GM12864 (cell line): ENCODE measurements around the gene NTN5.

Source experiments
- DNase-seq: peaks from one replicate; pipeline ENCODE4 v3.0.0-alpha.2; 2011; ENCODE audit warnings: low read depth
- H3K4me3 ChIP-seq: 2 replicates; pipeline ENCODE4 v1.5.1; 2011; ENCODE audit warnings: mild to moderate bottlenecking, low read depth, low read length, control low read depth
- TF ChIP-seq, protein P1 (sequence below): IDR thresholded peaks from 2 replicates; pipeline ENCODE4 v1.5.1; 2011; ENCODE audit warnings: low read depth, mild to moderate bottlenecking, moderate library complexity, low read length, control low read depth, inconsistent platforms; ENCODE audit errors: missing control alignments

NTN5 gene

DNA sequence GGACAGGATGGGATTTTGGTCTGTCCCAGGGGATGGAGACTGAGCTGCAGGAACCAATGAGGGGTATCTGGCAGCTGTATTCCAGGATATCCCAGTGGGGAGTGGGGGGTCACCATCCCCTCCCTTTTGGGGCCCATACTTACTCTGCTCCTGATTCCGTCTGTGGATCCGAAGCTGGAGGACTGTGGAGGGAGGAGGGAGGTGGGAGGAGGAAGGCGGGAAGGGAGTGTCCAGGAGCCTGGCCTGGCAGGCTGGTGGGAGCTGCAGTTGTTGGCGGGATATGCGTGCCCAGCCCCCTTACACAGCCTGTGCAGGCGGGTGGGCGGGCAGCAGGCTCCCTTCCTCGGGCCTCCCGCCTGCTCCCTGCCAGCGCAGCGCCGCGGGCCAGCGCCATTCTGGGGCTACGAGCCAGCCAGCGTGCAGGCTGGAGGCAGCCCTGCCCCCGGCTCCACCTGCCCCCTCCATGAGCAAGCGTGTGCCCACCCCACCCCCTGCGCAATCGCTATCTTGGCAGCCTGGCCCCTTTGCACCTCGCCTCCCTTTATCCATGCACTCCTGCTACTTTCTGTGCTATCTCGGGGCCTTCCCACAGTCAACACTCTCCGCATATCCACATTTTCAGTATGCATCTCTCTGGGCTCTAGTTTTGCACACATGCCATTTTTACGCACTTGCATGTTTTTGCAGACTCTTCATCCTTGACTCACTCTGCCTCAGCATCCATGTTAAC, 43.9 kb upstream of the NTN5 start:
- DNase-seq, result no peak
- H3K4me3 ChIP-seq, result no peak overlapping the region
- TF ChIP-seq, protein P1, sequence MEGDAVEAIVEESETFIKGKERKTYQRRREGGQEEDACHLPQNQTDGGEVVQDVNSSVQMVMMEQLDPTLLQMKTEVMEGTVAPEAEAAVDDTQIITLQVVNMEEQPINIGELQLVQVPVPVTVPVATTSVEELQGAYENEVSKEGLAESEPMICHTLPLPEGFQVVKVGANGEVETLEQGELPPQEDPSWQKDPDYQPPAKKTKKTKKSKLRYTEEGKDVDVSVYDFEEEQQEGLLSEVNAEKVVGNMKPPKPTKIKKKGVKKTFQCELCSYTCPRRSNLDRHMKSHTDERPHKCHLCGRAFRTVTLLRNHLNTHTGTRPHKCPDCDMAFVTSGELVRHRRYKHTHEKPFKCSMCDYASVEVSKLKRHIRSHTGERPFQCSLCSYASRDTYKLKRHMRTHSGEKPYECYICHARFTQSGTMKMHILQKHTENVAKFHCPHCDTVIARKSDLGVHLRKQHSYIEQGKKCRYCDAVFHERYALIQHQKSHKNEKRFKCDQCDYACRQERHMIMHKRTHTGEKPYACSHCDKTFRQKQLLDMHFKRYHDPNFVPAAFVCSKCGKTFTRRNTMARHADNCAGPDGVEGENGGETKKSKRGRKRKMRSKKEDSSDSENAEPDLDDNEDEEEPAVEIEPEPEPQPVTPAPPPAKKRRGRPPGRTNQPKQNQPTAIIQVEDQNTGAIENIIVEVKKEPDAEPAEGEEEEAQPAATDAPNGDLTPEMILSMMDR, result no peak

DNA sequence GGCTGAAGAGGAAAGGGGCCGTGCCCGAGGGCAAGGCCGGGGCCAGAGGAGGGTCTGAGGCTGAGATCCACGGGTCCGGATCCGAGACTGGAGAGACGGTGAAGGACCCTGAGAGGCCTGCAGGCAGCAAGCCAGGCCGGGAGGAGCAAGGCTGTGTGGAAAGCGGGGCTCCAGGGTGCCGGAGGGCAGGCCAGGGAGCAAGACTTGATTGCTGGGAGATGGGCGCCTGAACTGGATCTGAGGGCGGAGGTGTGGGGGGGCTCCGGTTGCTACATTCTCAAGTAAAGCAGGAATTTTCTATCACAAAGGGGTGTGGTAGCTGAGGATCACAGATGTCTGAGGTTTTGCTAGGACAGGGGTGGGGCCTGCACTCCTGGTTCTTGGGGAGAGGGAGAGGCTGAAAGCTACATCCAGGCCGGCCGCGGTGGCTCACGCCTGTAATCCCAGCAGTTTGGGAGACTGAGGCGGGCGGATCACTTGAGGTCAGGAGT, 42.9 kb upstream of the NTN5 start:
- no peak overlapping the region for H3K4me3 ChIP-seq
- TF ChIP-seq, protein P1, result no peak
- DNase-seq, result no peak

DNA sequence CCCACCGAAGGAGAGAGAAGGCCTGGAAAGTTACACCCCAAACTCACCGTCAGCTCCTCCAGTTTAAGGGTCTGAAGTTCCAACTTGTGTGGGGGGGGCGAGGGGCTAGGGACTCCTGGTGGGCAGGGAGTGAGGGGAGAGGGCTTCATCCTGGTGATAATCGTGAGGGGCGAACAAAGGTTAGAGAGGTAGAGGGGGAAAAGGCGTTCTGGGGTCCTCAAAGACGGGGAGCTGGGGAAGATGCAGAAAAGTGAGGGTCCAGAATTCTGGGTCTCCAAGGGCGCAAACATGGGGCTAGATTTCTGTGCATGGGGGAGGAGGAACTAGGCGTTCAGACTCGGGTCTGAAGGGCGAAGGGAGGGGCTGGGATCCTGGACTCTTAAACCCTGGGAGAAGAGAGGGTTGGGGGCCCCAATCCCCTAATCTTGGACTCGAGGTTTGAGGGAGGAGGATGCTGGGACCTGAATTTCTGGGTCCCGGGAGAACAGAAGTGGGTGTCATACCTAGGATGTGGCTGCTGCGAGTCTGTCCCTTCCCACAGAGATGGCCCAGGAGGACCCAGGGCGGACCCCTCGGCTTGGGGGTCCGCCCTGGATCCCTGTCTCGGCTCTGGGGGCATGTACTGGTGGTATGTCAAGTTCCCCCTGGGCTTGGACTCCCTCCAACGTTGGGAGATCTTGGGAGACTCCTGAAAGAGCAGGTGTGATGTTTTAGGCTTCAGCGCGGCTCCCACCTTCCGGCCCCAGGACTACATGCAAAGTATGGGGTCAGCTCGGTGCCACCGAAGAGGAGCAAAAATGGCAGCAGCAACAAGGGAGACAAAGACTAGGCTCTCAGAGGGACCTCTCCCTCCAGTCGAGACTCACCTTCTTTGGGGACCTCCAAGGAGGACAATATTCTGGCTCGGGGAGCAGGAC, 42.2 kb upstream of the NTN5 start:
- peak overlapping the region; percentile 81 for H3K4me3 ChIP-seq

DNA sequence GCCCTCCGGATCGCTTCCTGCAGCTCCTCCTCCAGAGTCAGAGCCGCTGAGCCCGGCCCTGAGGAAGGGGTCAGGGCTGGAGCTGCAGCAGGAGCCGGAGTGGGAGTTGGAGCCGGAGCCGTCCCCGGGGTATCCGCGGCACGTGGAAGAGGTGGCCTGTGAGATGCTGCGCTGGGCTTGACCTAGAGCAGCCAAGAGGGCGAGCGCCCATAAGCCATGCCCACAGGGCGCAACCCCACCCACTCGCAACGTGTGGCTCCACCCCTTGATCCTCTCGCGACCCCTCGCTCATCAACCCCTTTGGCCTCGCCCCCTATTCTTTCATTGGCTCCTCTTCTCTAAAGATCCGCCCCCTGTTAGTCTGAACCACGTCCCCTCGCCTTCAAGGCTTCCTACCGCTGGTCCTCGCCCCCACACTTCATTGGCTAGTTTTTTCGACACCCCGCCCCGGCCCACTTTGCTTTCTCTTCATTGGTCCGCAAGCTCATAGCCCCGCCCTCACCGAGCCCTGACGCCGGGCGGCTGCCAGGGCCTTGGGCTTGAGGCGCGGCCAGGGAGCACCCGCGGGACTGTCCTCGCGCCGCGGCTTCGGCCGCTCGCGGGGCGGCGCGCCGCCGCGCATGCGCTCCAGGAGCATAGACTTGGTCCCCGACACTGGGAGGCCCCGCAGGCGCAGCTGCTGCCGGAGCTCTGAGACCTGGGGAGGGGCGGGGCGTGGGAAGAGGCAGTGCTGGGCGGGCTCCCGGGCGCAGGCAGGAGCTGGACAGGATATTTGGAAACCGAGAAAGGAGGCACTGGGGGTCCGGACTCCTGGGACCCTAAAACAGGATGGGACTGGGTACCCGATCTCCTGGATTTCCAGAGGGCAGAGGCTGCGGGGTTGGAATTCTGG, 41.3 kb upstream of the NTN5 start:
- DNase-seq, result peak; percentile 97
- TF ChIP-seq, protein P1, result no peak
- peak overlapping the region; percentile 81 for H3K4me3 ChIP-seq

More for the DNA sequence above, 42.2 kb upstream of the NTN5 start:
- DNase-seq, result no peak
- TF ChIP-seq, protein P1, result no peak

DNA sequence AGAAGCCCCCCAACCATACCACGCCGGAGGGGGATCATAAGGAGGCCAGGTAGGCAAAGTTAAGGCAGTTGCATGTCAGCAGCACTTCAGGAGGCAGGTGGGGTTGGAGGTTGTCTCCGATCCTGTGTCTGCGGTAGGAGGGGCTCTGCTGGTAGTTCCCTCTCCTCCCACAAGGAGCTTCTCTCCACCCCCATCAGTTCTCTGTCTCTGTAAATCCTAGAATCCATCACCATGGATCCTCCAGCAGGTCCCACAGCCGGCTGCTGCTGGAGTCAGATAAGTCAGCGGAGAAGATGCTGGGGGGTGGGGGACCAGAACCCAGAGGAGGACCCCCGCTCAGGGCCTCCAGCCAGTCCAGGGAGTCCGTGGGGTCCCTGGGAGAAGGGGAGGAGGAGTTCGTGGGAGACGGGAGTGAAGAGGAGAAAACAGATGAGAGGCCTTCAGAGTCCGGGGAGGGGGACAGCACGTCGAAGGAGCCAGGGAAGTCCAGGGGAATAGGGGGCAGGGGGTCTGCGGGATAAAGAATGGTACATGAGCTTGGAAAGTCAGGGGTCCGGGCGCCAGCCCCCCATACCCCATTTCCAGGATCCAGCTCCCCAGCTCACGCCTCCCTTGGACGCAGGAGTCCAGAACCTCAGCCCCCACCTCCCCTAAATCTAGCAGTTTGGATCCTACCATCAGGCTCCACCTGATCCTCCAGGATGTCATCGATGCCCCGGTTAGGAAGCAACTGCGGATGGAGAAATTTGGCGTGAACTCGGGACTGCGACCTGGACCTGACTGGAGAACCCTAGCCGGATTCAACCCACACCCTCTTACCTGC, 40.4 kb upstream of the NTN5 start:
- no peak for DNase-seq
- TF ChIP-seq, protein P1, result peak; percentile 37
- peak overlapping the region; percentile 68 for H3K4me3 ChIP-seq
